OCI-LY7 (cell line): ENCODE measurements around the gene FAM118A. TPM values are rescaled to one million over a fixed set of nuclear protein-coding genes. Genes with fewer than 3 reads are reported as not detected.
"Not testable (repeated sequence)": the region's sequence is repeated elsewhere in the genome, so short reads cannot be mapped to it uniquely, and the experiment has no call there.

Source experiments
- BruUV-seq: library from RNA; stranded (reverse); fragments of 400-500 nt; replicated peaks from 2 replicates; lab custom pipeline; 2021; lab: Mats Ljungman, UMichigan
- CTCF ChIA-PET: fragments of 300-600 bp; sonication (Branson Sonifier 250); formaldehyde crosslinking; loops from one replicate; lab custom pipeline; 2022; ENCODE audit warnings: antibody characterized with exemption; ENCODE audit not compliant: unreplicated experiment; lab: Charles Lee
- POLR2A ChIA-PET: fragments of 300-600 bp; sonication (Branson Sonifier 250); formaldehyde crosslinking; loops from one replicate; lab custom pipeline; 2022; ENCODE audit warnings: antibody characterized with exemption; lab: Charles Lee
- DNase-seq: peaks from one replicate; pipeline ENCODE4 v3.0.0-alpha.2; 2015; ENCODE audit warnings: low spot score
- H2AFZ ChIP-seq: fragments of 200-600 bp; sonication (generic), shearing (Covaris generic); 2 replicates; pipeline ENCODE4 v1.6.1; 2014; ENCODE audit warnings: mild to moderate bottlenecking, antibody characterized with exemption, low read length, moderate library complexity
- H3K27ac ChIP-seq: fragments of 200-600 bp; sonication (generic); 2 replicates; pipeline ENCODE4 v1.5.1; 2014; ENCODE audit warnings: mixed run types, low read depth, mild to moderate bottlenecking, moderate library complexity, low read length, inconsistent platforms; ENCODE audit not compliant: poor library complexity, severe bottlenecking
- H3K36me3 ChIP-seq: fragments of 200-600 bp; sonication (generic); 2 replicates; pipeline ENCODE4 v1.6.1; 2014; ENCODE audit warnings: mild to moderate bottlenecking, antibody characterized with exemption, low read length, moderate library complexity, mixed read lengths; ENCODE audit not compliant: insufficient read depth
- H3K4me1 ChIP-seq: fragments of 200-600 bp; sonication (generic); 2 replicates; pipeline ENCODE4 v1.5.1; 2014; ENCODE audit warnings: mild to moderate bottlenecking, low read length; ENCODE audit not compliant: insufficient read depth, poor library complexity, severe bottlenecking
- H3K4me2 ChIP-seq: fragments of 200-600 bp; sonication (generic); 2 replicates; pipeline ENCODE4 v1.6.1; 2014; ENCODE audit warnings: mild to moderate bottlenecking, low read length
- H3K4me3 ChIP-seq: fragments of 200-600 bp; sonication (generic); 2 replicates; pipeline ENCODE4 v1.5.1; 2014; ENCODE audit warnings: mild to moderate bottlenecking, low read depth, low read length; ENCODE audit not compliant: poor library complexity, severe bottlenecking
- H3K79me2 ChIP-seq: fragments of 200-600 bp; sonication (generic); 2 replicates; pipeline ENCODE4 v1.6.1; 2016; ENCODE audit warnings: low read depth, mild to moderate bottlenecking, low read length, moderate library complexity, mixed read lengths; ENCODE audit not compliant: insufficient read depth
- H3K9me2 ChIP-seq: fragments of 200-600 bp; sonication (generic); 2 replicates; pipeline ENCODE4 v1.6.1; 2016; ENCODE audit warnings: mild to moderate bottlenecking, low read length, mixed read lengths; ENCODE audit not compliant: insufficient read depth
- H3K9me3 ChIP-seq: fragments of 200-600 bp; sonication (generic); 2 replicates; pipeline ENCODE4 v1.6.1; 2014; ENCODE audit warnings: mild to moderate bottlenecking, mixed run types, low read length, mixed read lengths
- H4K20me1 ChIP-seq: fragments of 200-600 bp; sonication (generic); 2 replicates; pipeline ENCODE4 v1.6.1; 2014; ENCODE audit warnings: mild to moderate bottlenecking, antibody characterized with exemption, low read length, moderate library complexity, mixed read lengths; ENCODE audit not compliant: insufficient read depth
- EZH2phosphoT487 ChIP-seq: fragments of 200-600 bp; sonication (generic); IDR thresholded peaks from 2 replicates; pipeline ENCODE4 v1.6.1; 2018; ENCODE audit warnings: low read depth, borderline replicate concordance, mild to moderate bottlenecking, mixed run types, antibody characterized with exemption, low read length, moderate library complexity, mixed read lengths
- intact Hi-C: fragments of 100-400 bp; cut with micrococcal nuclease; formaldehyde crosslinking; loops from one replicate; pipeline ENCODE4 v1.10.0; 2022; ENCODE audit not compliant: unreplicated experiment
- total RNA-seq, 2 experiments: library from RNA; depleted of rRNA in 1 of 2; stranded (reverse); fragments of >200 nt in 1 of 2; shearing (Covaris generic) in 1 of 2; gene quantifications; 2 replicates each; pipeline ENCODE4 v1.2.3, GENCODE V29; 2014 to 2022
- TF ChIP-seq, protein P1 (sequence below): fragments of 200-600 bp; sonication (generic); conservative IDR thresholded peaks from 2 replicates; pipeline ENCODE4 v1.5.1; 2014; ENCODE audit warnings: mild to moderate bottlenecking, antibody characterized with exemption, low read length, moderate library complexity, mixed read lengths

Gene FAM118A
- total RNA-seq, 2 experiments from 2014 or later: 27.6 to 41.5 TPM

DNA sequence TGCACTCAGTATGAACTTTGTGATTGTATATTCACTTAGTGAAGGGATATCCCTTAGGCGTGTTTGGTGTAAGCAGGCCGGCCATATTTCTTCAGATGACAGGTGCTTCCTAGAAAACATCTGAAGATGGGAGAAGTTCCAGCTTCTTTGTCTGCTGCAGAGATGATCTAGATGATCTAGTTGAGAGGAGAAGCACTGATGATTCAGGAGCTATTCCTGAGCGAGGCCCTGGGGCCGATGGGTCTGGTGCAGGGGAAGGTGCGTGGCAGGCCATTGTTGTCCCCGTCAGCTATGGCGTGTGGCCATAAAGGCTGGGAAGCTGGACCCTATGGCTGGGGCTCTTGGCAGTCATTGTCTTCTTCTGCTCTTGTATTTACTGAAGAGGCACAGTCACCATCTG, 14.0 kb downstream of the FAM118A start:
- DNase-seq: no peak
- CTCF ChIA-PET: no interaction called here
- peaks cover 59% of the 10 kb centered on the region for H3K36me3 ChIP-seq

DNA sequence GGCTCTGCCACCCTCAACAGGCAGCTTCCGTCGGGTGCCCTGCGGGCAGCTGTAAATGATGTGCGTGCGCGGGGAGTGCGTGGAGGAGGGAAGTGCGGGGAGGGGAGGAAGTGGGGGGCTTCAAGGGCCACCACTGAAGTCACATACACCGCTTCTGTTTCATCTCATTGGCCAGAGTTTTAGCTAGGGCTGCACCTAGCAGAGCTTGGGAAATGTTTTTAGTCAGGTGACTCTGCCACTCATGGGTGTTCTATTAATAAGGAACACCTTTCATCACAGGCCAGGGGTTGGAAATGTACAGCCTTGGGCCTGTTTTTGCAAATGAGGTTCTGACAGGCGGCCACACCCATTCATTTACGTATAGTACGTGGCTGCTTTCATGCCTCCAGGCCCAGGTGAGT, 14.6 kb downstream of the FAM118A start:
- Histone ChIP-seq H3K9me2 (no peaks in the 10 kb centered on the region), H3K4me2 (no peak overlapping the region), H3K4me1 (peaks cover 2% of the 10 kb centered on the region), H4K20me1 (no peaks in the 10 kb centered on the region), H2AFZ (no peak overlapping the region), H3K4me3 (no peak overlapping the region), H3K36me3 (peaks cover 62% of the 10 kb centered on the region), H3K9me3 (no peaks in the 10 kb centered on the region), H3K27ac (no peak overlapping the region), H3K79me2 (peaks cover 22% of the 10 kb centered on the region; the same call in 1 of the 2 replicates)
- no peak for DNase-seq
- intact Hi-C loops: no loop called here
- ChIA-PET POLR2A (no interaction called here), CTCF (no interaction called here)
- no peak for TF ChIP-seq EZH2phosphoT487
- TF ChIP-seq, protein P1, sequence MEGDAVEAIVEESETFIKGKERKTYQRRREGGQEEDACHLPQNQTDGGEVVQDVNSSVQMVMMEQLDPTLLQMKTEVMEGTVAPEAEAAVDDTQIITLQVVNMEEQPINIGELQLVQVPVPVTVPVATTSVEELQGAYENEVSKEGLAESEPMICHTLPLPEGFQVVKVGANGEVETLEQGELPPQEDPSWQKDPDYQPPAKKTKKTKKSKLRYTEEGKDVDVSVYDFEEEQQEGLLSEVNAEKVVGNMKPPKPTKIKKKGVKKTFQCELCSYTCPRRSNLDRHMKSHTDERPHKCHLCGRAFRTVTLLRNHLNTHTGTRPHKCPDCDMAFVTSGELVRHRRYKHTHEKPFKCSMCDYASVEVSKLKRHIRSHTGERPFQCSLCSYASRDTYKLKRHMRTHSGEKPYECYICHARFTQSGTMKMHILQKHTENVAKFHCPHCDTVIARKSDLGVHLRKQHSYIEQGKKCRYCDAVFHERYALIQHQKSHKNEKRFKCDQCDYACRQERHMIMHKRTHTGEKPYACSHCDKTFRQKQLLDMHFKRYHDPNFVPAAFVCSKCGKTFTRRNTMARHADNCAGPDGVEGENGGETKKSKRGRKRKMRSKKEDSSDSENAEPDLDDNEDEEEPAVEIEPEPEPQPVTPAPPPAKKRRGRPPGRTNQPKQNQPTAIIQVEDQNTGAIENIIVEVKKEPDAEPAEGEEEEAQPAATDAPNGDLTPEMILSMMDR: no peak
- no TSS peak for BruUV-seq

More for the DNA sequence above, 14.0 kb downstream of the FAM118A start:
- H4K20me1 ChIP-seq: peaks cover 3% of the 10 kb centered on the region
- no peaks in the 10 kb centered on the region for H3K9me3 ChIP-seq
- no peak overlapping the region for H3K4me3 ChIP-seq
- no peak overlapping the region for H2AFZ ChIP-seq
- intact Hi-C loops: no loop called here
- peaks cover 8% of the 10 kb centered on the region for H3K4me1 ChIP-seq
- no peak for TF ChIP-seq EZH2phosphoT487
- TF ChIP-seq, protein P1: no peak
- no peak overlapping the region for H3K27ac ChIP-seq
- no peaks in the 10 kb centered on the region for H3K9me2 ChIP-seq
- no peak overlapping the region for H3K4me2 ChIP-seq
- POLR2A ChIA-PET: no interaction called here
- H3K79me2 ChIP-seq: peaks cover 28% of the 10 kb centered on the region; the same call in 1 of the 2 replicates
- BruUV-seq: no TSS peak

DNA sequence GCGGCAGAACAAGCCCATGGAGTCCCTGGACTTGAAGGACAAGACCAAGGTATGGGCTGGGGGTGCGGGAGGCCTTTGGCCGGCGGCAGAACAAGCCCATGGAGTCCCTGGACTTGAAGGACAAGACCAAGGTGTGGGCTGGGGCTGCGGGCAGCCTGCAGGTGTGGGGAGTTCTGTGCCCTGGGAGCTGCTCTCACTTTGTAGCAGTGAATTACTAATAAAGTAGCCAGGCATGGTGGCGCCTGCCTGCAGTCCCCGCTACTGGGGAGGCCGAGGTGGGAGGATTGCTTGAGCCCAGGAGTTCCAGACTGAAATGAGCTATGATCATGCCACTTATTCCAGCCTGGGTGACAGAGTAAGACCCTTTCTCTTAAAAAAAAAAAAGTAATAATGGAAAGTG, 18.5 kb downstream of the FAM118A start:
- H3K4me2 ChIP-seq, BruUV-seq, H2AFZ ChIP-seq, DNase-seq, H3K9me3 ChIP-seq, H3K4me1 ChIP-seq, CTCF ChIA-PET, POLR2A ChIA-PET, intact Hi-C loops, H3K79me2 ChIP-seq, H4K20me1 ChIP-seq, H3K27ac ChIP-seq, H3K4me3 ChIP-seq, H3K9me2 ChIP-seq: not testable (repeated sequence)
- H3K36me3 ChIP-seq: peaks cover 71% of the 10 kb centered on the region
